ENCODE measurements around the gene STAMBP. TPM values are rescaled to one million over a fixed set of nuclear protein-coding genes. Genes with fewer than 3 reads are reported as not detected.
A peak's percentile ranks its signal among the peaks of the same experiment; 100 is the strongest.

Gene STAMBP
- total and polyA plus RNA-seq, 2 of the 13 experiments (the other 11 are each of a cell fraction or from before 2014, with no cell fraction given): 49.6 to 53.2 TPM

- TF ChIP-seq ZHX2 (IDR thresholded peaks at IDR 0.05; ENCODE audit: low read depth) (no peak), ZHX2 (CRISPR knock-in tag; IDR thresholded peaks at IDR 0.05; ENCODE audit: borderline replicate concordance) (no peak), ZNF34 (CRISPR knock-in tag; IDR thresholded peaks at IDR 0.05; ENCODE audit: borderline replicate concordance) (no peak), TARDBP (CRISPR knock-in tag; IDR thresholded peaks at IDR 0.05) (peak; percentile 24; the same call in 1 of the 2 replicates), MED8 (CRISPR knock-in tag; IDR thresholded peaks at IDR 0.05; ENCODE audit: insufficient replicate concordance) (no peak), TBP (CRISPR knock-in tag; IDR thresholded peaks at IDR 0.05) (no peak), KDM1A (CRISPR knock-in tag; IDR thresholded peaks at IDR 0.05) (no peak), SMC3 (IDR thresholded peaks at IDR 0.05; ENCODE audit: low read length) (peak; percentile 66), ZNF615 (CRISPR knock-in tag; IDR thresholded peaks at IDR 0.05; ENCODE audit: borderline replicate concordance) (no peak), RAD21 (CRISPR knock-in tag; IDR thresholded peaks at IDR 0.05) (peak; percentile 45; the same call in 1 of the 2 replicates), STAG1 (CRISPR knock-in tag; IDR thresholded peaks at IDR 0.05) (peak; percentile 50), SNAPC5 (CRISPR knock-in tag; IDR thresholded peaks at IDR 0.05; ENCODE audit: borderline replicate concordance) (no peak), SMARCE1 (IDR thresholded peaks at IDR 0.05; ENCODE audit: borderline replicate concordance) (no peak), ZSCAN31 (CRISPR knock-in tag; IDR thresholded peaks at IDR 0.05; ENCODE audit: low read depth) (no peak), ZNF12 (CRISPR knock-in tag; IDR thresholded peaks at IDR 0.05) (no peak), SP5 (CRISPR knock-in tag; IDR thresholded peaks at IDR 0.05; ENCODE audit: borderline replicate concordance, low read depth) (peak; percentile 74), CC2D1A (CRISPR knock-in tag; IDR thresholded peaks at IDR 0.05) (no peak), ADNP (CRISPR knock-in tag; IDR thresholded peaks at IDR 0.05) (no peak), ZNF281 (CRISPR knock-in tag; IDR thresholded peaks at IDR 0.05; ENCODE audit: borderline replicate concordance) (0 out of 2 replicates have a peak, but pooled peaks have one; percentile 17), DDIT3 (CRISPR knock-in tag; IDR thresholded peaks at IDR 0.05) (no peak)
These were observed 92.1 kb downstream of the STAMBP start (continued) for GRCh38 chr2:73920577-73921545.
